NB4 (cell line): ENCODE data around the gene SLC22A5.

Experiments used
- DNase-seq: peaks from one replicate; pipeline ENCODE4 v3.0.0; 2010; ENCODE audit warnings: low read depth
- H3K4me3 ChIP-seq: one replicate; pipeline ENCODE4 v1.5.1; 2011; ENCODE audit warnings: mild to moderate bottlenecking, low read depth, low read length, moderate library complexity
- MYC ChIP-seq: IDR thresholded peaks from 2 replicates; pipeline ENCODE4 v1.6.1; 2011; ENCODE audit warnings: low read depth, low read length
- POLR2A ChIP-seq: IDR thresholded peaks from 2 replicates; pipeline ENCODE4 v1.6.1; 2011; ENCODE audit warnings: mild to moderate bottlenecking; ENCODE audit not compliant: insufficient read length; ENCODE audit errors: extremely low read depth
- TF ChIP-seq, protein P1 (sequence below): IDR thresholded peaks from one replicate; pipeline ENCODE4 v1.5.1; 2012; ENCODE audit warnings: low read depth, low read length
- TF ChIP-seq, protein P2 (sequence below): IDR thresholded peaks from 2 replicates; pipeline ENCODE4 v1.6.1; 2011; ENCODE audit warnings: low read depth, low read length

The SLC22A5 gene

DNA sequence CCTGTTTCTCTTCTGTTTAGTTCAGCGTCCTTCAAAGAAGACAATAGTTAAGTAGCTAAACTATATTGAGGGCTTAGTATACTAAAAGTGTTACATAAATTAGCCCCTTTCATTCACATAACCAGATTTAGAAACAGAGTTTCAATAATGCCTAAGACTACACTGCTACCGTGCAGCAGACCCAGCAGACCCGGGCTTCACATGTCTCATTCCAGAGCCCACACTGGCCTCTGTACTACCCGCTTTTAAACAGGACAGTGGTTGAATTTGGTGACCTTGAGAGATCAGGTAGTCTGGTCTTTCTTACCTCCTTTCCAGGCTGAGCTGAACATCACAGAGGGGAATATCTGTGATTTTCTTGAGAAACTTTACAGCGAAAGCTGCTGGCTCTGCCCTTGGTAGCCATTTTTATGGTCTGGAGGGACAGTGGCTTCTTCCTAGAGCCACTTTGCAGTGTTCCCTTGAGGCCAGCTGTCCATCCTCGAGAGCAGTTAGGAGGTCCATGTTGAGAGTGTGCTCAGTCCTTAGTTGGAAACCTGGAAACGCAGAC, 56.5 kb downstream of the SLC22A5 start:
- TF ChIP-seq, protein P1, sequence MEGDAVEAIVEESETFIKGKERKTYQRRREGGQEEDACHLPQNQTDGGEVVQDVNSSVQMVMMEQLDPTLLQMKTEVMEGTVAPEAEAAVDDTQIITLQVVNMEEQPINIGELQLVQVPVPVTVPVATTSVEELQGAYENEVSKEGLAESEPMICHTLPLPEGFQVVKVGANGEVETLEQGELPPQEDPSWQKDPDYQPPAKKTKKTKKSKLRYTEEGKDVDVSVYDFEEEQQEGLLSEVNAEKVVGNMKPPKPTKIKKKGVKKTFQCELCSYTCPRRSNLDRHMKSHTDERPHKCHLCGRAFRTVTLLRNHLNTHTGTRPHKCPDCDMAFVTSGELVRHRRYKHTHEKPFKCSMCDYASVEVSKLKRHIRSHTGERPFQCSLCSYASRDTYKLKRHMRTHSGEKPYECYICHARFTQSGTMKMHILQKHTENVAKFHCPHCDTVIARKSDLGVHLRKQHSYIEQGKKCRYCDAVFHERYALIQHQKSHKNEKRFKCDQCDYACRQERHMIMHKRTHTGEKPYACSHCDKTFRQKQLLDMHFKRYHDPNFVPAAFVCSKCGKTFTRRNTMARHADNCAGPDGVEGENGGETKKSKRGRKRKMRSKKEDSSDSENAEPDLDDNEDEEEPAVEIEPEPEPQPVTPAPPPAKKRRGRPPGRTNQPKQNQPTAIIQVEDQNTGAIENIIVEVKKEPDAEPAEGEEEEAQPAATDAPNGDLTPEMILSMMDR: no peak
- TF ChIP-seq MYC (no peak), POLR2A (no peak)
- TF ChIP-seq, protein P2, sequence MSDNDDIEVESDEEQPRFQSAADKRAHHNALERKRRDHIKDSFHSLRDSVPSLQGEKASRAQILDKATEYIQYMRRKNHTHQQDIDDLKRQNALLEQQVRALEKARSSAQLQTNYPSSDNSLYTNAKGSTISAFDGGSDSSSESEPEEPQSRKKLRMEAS: no peak
- no peak for DNase-seq
- H3K4me3 ChIP-seq: peak overlapping the region; percentile 61

DNA sequence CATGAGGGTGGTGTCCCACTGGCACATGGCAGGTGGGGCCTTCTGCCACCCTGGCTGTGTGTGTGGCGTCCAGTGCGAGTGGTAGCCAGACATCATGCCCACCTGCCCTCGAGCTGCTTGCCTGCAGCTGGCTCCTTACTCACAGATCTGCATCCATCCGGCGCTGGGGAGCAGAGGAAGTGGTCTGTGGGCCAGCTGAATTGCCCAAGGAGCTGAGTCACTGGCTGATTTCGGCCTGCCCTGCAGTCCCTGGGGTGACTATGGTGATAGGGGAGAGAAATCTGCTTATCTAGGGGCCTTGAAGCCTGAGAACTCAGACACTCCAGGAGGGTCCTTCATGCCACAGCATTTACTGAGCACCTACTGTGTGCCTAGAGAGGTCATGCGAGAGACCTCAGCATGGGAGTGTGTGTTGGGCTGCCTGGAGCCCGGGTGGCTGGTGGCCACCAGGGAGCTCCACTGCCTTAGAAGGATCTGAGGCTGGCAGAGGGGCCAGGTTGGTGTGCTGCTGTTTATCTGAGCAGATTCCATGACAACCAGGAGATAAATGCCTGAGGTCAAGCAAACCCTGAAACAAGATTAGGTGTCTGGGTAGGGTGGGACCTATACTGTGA, 57.1 kb downstream of the SLC22A5 start:
- H3K4me3 ChIP-seq: peak overlapping the region; percentile 61
- TF ChIP-seq POLR2A (peak; percentile 33), MYC (peak; percentile 66; the same call in 1 of the 2 replicates)
- TF ChIP-seq, protein P1: peak; percentile 27
- TF ChIP-seq, protein P2: peak; percentile 79
- DNase-seq: peak; percentile 98

DNA sequence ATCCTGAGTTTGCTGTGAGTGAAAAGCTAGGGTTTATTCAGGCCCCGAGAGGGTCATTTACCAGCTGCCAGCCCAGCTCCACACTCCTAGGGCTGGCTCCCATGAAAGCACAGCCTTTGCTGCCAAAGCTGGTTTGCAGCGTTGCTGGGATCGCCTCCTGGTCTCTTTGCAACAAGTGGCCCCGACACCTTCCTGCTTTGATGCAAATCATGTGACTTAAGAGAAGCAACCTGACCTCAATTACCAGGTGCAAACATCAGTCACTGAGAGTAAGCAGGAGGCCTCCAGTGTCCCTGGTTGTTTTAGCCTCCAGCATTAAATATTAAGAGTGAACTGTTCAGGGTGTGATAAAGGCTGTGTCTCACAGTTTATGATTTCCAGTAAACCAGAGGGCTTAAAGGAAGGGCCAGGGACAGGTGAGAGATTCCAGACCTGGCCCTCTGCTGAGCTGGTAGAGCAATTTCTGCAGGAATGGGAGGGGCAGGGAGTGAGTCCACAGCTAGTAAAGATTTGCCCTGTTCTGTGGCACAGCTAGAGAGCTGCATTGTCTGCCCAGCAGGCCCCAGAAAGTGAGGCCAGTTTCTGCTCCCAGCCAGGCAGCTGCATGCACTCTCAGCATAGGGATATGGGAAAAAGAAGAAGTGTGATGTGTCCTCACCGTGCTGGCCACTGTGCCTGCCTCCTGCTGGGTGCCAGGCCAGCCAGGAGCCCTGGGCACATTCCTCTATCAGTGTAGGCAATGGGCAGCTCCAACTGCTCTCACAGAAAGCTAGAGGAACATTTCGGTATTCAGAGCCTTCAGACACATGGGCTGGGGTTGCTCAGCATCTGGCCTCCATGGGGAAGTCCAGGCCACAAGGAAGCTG, 58.0 kb downstream of the SLC22A5 start:
- peak; percentile 77 for DNase-seq
- no peak overlapping the region for H3K4me3 ChIP-seq
- TF ChIP-seq, protein P1: peak; percentile 3
- TF ChIP-seq, protein P2: no peak
- no peak for TF ChIP-seq POLR2A
- TF ChIP-seq MYC: no peak

DNA sequence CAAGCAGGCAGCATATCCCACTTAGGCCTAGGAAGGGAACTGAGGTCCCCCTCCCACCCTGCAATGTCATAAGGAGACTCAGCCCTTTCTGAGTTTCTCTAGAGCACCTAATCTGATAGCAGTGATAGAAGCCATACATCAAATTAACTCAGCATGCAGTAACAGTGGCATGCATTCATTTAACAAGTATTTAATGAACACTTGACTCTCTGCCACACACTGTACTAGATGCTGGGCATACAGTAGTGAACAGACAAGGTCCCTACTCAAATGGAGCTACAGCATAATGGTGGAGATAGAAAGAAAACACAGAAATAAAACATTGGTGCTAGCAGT, 58.6 kb downstream of the SLC22A5 start:
- TF ChIP-seq, protein P1: no peak
- TF ChIP-seq, protein P2: 0 out of 2 replicates have a peak, but pooled peaks have one; percentile 2
- no peak for DNase-seq
- no peak overlapping the region for H3K4me3 ChIP-seq

DNA sequence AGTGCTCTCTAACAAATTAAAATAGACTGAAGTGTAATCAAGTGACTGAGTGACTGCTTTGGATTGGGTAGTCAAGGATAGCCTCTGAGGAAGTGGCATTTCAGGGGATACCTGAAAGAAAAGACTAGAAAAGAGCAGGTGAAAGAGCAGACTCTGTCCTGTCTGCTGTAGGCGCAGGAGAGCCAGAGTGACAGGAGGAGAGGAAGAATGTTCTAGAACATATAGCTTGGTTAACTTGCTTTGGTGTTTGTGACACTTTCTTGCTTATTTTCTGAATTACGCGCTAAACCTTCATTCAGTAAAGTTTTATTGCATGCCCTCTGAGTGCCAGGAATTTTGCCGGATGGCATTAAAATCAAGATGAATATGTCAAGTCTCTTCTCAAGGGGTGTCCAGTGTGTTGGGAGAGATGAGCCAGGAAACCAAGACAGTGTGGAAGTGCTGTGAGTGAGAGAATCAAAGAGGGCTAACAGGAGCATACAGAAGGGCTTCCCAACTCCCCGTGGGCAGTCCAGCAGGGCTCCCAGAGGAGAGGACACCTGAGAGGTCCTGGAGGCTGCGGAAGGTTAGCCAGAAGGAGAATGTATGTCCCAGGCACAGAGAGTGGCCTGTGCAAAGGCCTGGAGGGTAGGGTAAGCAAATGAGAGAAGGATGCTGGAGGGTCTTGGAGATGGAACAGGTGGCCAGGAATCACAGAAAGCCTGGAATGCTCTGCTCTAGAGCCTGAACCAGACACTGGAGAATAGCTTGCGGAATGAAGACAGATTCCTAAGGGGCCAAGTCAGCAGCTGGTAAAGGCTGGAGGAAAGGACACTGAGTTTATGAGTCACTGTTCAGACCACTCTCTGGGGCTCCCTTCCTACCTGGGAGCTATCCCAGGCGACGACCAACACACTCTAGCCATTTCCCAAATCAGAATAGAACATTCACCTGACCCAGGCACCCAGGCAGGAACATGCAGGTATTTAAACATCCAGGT, 59.3 kb downstream of the SLC22A5 start:
- DNase-seq: no peak
- TF ChIP-seq POLR2A (no peak), MYC (no peak)
- TF ChIP-seq, protein P1: no peak
- TF ChIP-seq, protein P2: no peak
- H3K4me3 ChIP-seq: no peak overlapping the region
